Retinal pigment epithelial cell (primary cell): ENCODE data around the gene LOXHD1.

Experiments
- DNase-seq: peaks from one replicate; pipeline ENCODE4 v3.0.0-alpha.2; 2010; ENCODE audit warnings: low read depth
- H3K4me3 ChIP-seq: 2 replicates; pipeline ENCODE4 v1.5.1; 2011; ENCODE audit warnings: mild to moderate bottlenecking, low read length, control low read depth, moderate library complexity
- CTCF ChIP-seq: conservative IDR thresholded peaks from 2 replicates; pipeline ENCODE4 v1.5.1; 2011; ENCODE audit warnings: low read depth, low read length, control low read depth, inconsistent platforms

Gene LOXHD1

GRCh38 chr18:46622451-46622850 lies 34.6 kb downstream of the LOXHD1 start:
- no peak for TF ChIP-seq CTCF
- no peak for DNase-seq
- no peak overlapping the region for H3K4me3 ChIP-seq

- no peak overlapping the region for H3K4me3 ChIP-seq
- TF ChIP-seq CTCF = no peak
- DNase-seq = no peak
Observed at GRCh38 chr18:46621871-46622270, 35.1 kb downstream of the LOXHD1 start.

GRCh38 chr18:46621111-46621766 lies 35.8 kb downstream of the LOXHD1 start:
- DNase-seq = no peak
- H3K4me3 ChIP-seq = no peak overlapping the region
- TF ChIP-seq CTCF = no peak

- H3K4me3 ChIP-seq = no peak overlapping the region
- no peak for TF ChIP-seq CTCF
- no peak for DNase-seq
Observed at GRCh38 chr18:46619559-46619958, 37.5 kb downstream of the LOXHD1 start.

- TF ChIP-seq CTCF = no peak
- no peak overlapping the region for H3K4me3 ChIP-seq
- no peak for DNase-seq
Observed at GRCh38 chr18:46615720-46616119, 41.3 kb downstream of the LOXHD1 start.

- DNase-seq = no peak
- TF ChIP-seq CTCF = no peak
- H3K4me3 ChIP-seq = no peak overlapping the region
Observed at GRCh38 chr18:46609048-46609447, 48.0 kb downstream of the LOXHD1 start.

- DNase-seq = no peak
- no peak overlapping the region for H3K4me3 ChIP-seq
- TF ChIP-seq CTCF = no peak
Observed at GRCh38 chr18:46607926-46608325, 49.1 kb downstream of the LOXHD1 start.
